SK-N-SH treated with all-trans-retinoic acid at 6 μM for 48 hours (cell line): ENCODE results near the gene PIK3C2B.

ENCODE experiments used
- ATAC-seq: fragments of 200-7000 bp; cut with Tn5 transposase; 3 replicates; pipeline ENCODE4 v1.9.1; 2020; ENCODE audit warnings: mild to moderate bottlenecking, moderate library complexity
- ARNTL ChIP-seq: fragments of 450-650 bp; formaldehyde crosslinking; IDR thresholded peaks from 2 replicates; pipeline ENCODE4 v1.5.0; 2020; ENCODE audit warnings: low read depth, mild to moderate bottlenecking, moderate library complexity, borderline replicate concordance
- BACH2 ChIP-seq: fragments of 250-450 bp; sonication (Bioruptor Pico); IDR thresholded peaks from 2 replicates; pipeline ENCODE4 v1.9.0; 2021; ENCODE audit warnings: mild to moderate bottlenecking, borderline replicate concordance
- CREB5 ChIP-seq: fragments of 250-450 bp; sonication (Bioruptor Pico); IDR thresholded peaks from 2 replicates; pipeline ENCODE4 v1.5.1; 2020; ENCODE audit warnings: low read depth, mild to moderate bottlenecking, moderate library complexity
- ESRRG ChIP-seq: fragments of 250-450 bp; sonication (Bioruptor Pico); IDR thresholded peaks from 2 replicates; pipeline ENCODE4 v1.6.1; 2021; ENCODE audit warnings: mild to moderate bottlenecking
- GLIS3 ChIP-seq: fragments of 250-450 bp; sonication (Bioruptor Pico); IDR thresholded peaks from 2 replicates; pipeline ENCODE4 v1.5.0; 2020; ENCODE audit warnings: mild to moderate bottlenecking, moderate library complexity
- ISL1 ChIP-seq: fragments of 250-450 bp; sonication (Bioruptor Pico); IDR thresholded peaks from 2 replicates; pipeline ENCODE4 v2.1.2; 2022; ENCODE audit warnings: mild to moderate bottlenecking, moderate library complexity
- OSR1 ChIP-seq: fragments of 250-450 bp; sonication (Bioruptor Pico); IDR thresholded peaks from 2 replicates; pipeline ENCODE4 v1.8.0; 2022; ENCODE audit warnings: moderate library complexity, mild to moderate bottlenecking, inconsistent platforms
- PPARA ChIP-seq: fragments of 250-450 bp; sonication (Bioruptor Pico); IDR thresholded peaks from 2 replicates; pipeline ENCODE4 v1.5.0; 2020; ENCODE audit warnings: mild to moderate bottlenecking, borderline replicate concordance
- RARB ChIP-seq: fragments of 250-450 bp; sonication (Bioruptor Pico); IDR thresholded peaks from 2 replicates; pipeline ENCODE4 v1.8.0; 2021; ENCODE audit warnings: mild to moderate bottlenecking, moderate library complexity
- SNAI2 ChIP-seq: fragments of 250-450 bp; sonication (Bioruptor Pico); IDR thresholded peaks from 2 replicates; pipeline ENCODE4 v1.5.0; 2020; ENCODE audit warnings: mild to moderate bottlenecking, moderate library complexity
- TCF4 ChIP-seq: fragments of 250-450 bp; sonication (Bioruptor Pico); IDR thresholded peaks from 2 replicates; pipeline ENCODE4 v1.8.0; 2021; ENCODE audit warnings: mild to moderate bottlenecking, moderate library complexity, borderline replicate concordance
- TOX ChIP-seq: fragments of 250-450 bp; sonication (Bioruptor Pico); IDR thresholded peaks from 2 replicates; pipeline ENCODE4 v1.8.0; 2021; ENCODE audit warnings: mild to moderate bottlenecking, moderate library complexity, borderline replicate concordance
- ZC3H10 ChIP-seq: fragments of 250-450 bp; sonication (Bioruptor Pico); IDR thresholded peaks from 2 replicates; pipeline ENCODE4 v1.5.1; 2021; ENCODE audit warnings: mild to moderate bottlenecking, moderate library complexity
- ZFP3 ChIP-seq: fragments of 250-450 bp; sonication (Bioruptor Pico); IDR thresholded peaks from 2 replicates; pipeline ENCODE4 v1.5.0; 2020; ENCODE audit warnings: mild to moderate bottlenecking, moderate library complexity
- ZFP30 ChIP-seq: fragments of 450-650 bp; formaldehyde crosslinking; IDR thresholded peaks from 2 replicates; pipeline ENCODE4 v1.5.0; 2022; ENCODE audit warnings: mild to moderate bottlenecking, moderate library complexity
- ZNF565 ChIP-seq: fragments of 450-650 bp; formaldehyde crosslinking; conservative IDR thresholded peaks from 2 replicates; pipeline ENCODE4 v1.5.0; 2020; ENCODE audit warnings: low read depth, mild to moderate bottlenecking, moderate library complexity
- ZNF70 ChIP-seq: fragments of 450-650 bp; formaldehyde crosslinking; IDR thresholded peaks from 2 replicates; pipeline ENCODE4 v1.5.0; 2020; ENCODE audit warnings: mild to moderate bottlenecking, moderate library complexity
- TF ChIP-seq, protein P1 (sequence below): fragments of 250-450 bp; sonication (Bioruptor Pico); IDR thresholded peaks from 2 replicates; pipeline ENCODE4 v1.8.0; 2021; ENCODE audit warnings: low read depth, mild to moderate bottlenecking, moderate library complexity, borderline replicate concordance
- TF ChIP-seq, protein P2 (sequence below): fragments of 250-450 bp; sonication (Bioruptor Pico); IDR thresholded peaks from 2 replicates; pipeline ENCODE4 v1.5.1; 2021; ENCODE audit warnings: mild to moderate bottlenecking, moderate library complexity
- TF ChIP-seq, protein P3 (sequence below): fragments of 250-450 bp; sonication (Bioruptor Pico); IDR thresholded peaks from 2 replicates; pipeline ENCODE4 v1.5.0; 2020; ENCODE audit warnings: mild to moderate bottlenecking, moderate library complexity

Gene PIK3C2B

DNA sequence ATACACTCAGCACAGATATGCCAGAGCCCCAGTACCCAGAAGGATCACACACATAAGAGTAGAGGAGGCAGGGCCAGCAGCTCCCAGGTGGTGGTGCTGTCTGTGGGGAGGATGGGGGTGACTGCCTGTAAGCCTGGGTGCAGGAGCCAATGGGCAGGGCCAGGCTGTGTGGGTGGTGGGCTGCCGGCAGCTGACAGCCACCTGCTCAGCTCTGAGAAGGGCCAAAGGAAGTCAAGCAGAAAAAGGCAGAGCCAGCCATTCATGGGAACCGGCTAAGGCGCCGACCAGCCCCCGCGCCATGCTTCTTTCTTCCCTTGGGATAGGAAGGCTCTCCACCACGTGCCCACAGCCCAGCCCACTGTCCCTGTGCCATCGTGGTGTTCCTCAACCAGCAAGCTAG, 14.1 kb downstream of the PIK3C2B start:
- no peak for ATAC-seq
- TF ChIP-seq ZFP3 (CRISPR knock-in tag) = no peak
- no peak for TF ChIP-seq RARB
- TF ChIP-seq, protein P1, sequence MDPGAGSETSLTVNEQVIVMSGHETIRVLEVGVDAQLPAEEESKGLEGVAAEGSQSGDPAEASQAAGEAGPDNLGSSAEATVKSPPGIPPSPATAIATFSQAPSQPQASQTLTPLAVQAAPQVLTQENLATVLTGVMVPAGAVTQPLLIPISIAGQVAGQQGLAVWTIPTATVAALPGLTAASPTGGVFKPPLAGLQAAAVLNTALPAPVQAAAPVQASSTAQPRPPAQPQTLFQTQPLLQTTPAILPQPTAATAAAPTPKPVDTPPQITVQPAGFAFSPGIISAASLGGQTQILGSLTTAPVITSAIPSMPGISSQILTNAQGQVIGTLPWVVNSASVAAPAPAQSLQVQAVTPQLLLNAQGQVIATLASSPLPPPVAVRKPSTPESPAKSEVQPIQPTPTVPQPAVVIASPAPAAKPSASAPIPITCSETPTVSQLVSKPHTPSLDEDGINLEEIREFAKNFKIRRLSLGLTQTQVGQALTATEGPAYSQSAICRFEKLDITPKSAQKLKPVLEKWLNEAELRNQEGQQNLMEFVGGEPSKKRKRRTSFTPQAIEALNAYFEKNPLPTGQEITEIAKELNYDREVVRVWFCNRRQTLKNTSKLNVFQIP (CRISPR knock-in tag) = no peak
- TF ChIP-seq PPARA (CRISPR knock-in tag) = no peak
- TF ChIP-seq, protein P2, sequence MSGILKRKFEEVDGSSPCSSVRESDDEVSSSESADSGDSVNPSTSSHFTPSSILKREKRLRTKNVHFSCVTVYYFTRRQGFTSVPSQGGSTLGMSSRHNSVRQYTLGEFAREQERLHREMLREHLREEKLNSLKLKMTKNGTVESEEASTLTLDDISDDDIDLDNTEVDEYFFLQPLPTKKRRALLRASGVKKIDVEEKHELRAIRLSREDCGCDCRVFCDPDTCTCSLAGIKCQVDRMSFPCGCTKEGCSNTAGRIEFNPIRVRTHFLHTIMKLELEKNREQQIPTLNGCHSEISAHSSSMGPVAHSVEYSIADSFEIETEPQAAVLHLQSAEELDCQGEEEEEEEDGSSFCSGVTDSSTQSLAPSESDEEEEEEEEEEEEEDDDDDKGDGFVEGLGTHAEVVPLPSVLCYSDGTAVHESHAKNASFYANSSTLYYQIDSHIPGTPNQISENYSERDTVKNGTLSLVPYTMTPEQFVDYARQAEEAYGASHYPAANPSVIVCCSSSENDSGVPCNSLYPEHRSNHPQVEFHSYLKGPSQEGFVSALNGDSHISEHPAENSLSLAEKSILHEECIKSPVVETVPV (CRISPR knock-in tag) = no peak
- TF ChIP-seq TCF4 (CRISPR knock-in tag) = no peak
- no peak for TF ChIP-seq TOX
- TF ChIP-seq BACH2 (CRISPR knock-in tag) = no peak
- TF ChIP-seq CREB5 (CRISPR knock-in tag) = no peak
- no peak for TF ChIP-seq GLIS3 (CRISPR knock-in tag)
- no peak for TF ChIP-seq ZC3H10
- no peak for TF ChIP-seq ISL1

DNA sequence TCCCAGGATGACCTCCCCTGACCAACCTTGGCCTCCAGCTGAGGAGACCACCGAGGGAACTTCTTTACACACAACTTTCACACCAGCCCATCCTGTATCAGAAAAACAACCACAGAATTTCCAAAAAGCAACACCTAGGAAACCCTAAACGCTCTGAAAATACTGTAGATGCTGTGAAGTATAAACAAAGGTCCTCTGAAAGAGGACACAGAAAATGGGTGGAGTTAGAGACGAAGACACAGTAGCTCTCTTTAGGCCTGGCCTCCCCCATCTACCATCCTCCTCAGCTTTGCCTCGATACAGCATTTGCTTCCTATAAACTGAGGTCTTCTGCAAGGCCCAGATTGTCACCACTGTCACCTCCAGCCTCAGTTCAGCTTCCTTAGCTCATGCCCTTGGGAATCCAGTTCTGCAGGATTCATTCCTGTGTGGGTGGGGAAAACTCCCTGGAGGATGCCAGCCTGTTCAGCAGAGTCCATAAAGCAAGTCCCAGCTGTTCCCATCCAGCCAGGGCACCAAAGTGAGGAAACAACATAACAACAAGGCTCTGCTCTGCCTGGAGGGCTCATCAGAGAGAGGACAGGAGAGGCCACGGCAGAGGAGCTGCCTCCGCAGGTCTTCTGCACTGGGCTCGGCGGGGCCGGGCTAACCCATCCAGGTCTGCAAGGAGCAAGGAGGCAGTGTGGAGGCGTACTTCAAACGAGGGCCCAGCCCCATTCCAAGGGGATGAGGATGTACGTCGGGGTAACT, 15.0 kb downstream of the PIK3C2B start:
- no peak for ATAC-seq
- no peak for TF ChIP-seq ARNTL
- TF ChIP-seq TCF4 (CRISPR knock-in tag) = no peak
- TF ChIP-seq OSR1 (CRISPR knock-in tag) = no peak
- TF ChIP-seq ZNF70 (CRISPR knock-in tag) = no peak
- no peak for TF ChIP-seq PPARA (CRISPR knock-in tag)
- TF ChIP-seq ZFP30 = no peak

GRCh38 chr1:204478921-204479320, 15.7 kb downstream of the PIK3C2B start:
- no peak for ATAC-seq
- TF ChIP-seq, protein P3, sequence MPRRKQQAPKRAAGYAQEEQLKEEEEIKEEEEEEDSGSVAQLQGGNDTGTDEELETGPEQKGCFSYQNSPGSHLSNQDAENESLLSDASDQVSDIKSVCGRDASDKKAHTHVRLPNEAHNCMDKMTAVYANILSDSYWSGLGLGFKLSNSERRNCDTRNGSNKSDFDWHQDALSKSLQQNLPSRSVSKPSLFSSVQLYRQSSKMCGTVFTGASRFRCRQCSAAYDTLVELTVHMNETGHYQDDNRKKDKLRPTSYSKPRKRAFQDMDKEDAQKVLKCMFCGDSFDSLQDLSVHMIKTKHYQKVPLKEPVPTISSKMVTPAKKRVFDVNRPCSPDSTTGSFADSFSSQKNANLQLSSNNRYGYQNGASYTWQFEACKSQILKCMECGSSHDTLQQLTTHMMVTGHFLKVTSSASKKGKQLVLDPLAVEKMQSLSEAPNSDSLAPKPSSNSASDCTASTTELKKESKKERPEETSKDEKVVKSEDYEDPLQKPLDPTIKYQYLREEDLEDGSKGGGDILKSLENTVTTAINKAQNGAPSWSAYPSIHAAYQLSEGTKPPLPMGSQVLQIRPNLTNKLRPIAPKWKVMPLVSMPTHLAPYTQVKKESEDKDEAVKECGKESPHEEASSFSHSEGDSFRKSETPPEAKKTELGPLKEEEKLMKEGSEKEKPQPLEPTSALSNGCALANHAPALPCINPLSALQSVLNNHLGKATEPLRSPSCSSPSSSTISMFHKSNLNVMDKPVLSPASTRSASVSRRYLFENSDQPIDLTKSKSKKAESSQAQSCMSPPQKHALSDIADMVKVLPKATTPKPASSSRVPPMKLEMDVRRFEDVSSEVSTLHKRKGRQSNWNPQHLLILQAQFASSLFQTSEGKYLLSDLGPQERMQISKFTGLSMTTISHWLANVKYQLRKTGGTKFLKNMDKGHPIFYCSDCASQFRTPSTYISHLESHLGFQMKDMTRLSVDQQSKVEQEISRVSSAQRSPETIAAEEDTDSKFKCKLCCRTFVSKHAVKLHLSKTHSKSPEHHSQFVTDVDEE (CRISPR knock-in tag) = no peak
- TF ChIP-seq ZFP3 (CRISPR knock-in tag) = no peak
- no peak for TF ChIP-seq GLIS3 (CRISPR knock-in tag)
- TF ChIP-seq, protein P2 (CRISPR knock-in tag) = no peak
- TF ChIP-seq ARNTL = no peak
- TF ChIP-seq, protein P1 (CRISPR knock-in tag) = no peak
- TF ChIP-seq ESRRG (CRISPR knock-in tag) = no peak
- TF ChIP-seq SNAI2 (CRISPR knock-in tag) = no peak
- no peak for TF ChIP-seq RARB
- no peak for TF ChIP-seq OSR1 (CRISPR knock-in tag)
- TF ChIP-seq ZC3H10 = no peak
- TF ChIP-seq ZNF565 = no peak
- no peak for TF ChIP-seq ZNF70 (CRISPR knock-in tag)
- TF ChIP-seq CREB5 (CRISPR knock-in tag) = no peak
- no peak for TF ChIP-seq BACH2 (CRISPR knock-in tag)
